Activated CD4-positive, alpha-beta T cell treated with anti-CD3 and anti-CD28 coated beads, Interleukin-2, Interleukin-4, amounts not matched to agents 100 ng/mL and 50 ng/mL, durations not matched to agents 16 hours and 8 hours (primary cell): ENCODE results near the gene GAS2.

Source experiments
- DNase-seq: peaks from one replicate; pipeline ENCODE4 v3.0.0-alpha.2; 2020; ENCODE audit warnings: low spot score

Gene GAS2

DNA sequence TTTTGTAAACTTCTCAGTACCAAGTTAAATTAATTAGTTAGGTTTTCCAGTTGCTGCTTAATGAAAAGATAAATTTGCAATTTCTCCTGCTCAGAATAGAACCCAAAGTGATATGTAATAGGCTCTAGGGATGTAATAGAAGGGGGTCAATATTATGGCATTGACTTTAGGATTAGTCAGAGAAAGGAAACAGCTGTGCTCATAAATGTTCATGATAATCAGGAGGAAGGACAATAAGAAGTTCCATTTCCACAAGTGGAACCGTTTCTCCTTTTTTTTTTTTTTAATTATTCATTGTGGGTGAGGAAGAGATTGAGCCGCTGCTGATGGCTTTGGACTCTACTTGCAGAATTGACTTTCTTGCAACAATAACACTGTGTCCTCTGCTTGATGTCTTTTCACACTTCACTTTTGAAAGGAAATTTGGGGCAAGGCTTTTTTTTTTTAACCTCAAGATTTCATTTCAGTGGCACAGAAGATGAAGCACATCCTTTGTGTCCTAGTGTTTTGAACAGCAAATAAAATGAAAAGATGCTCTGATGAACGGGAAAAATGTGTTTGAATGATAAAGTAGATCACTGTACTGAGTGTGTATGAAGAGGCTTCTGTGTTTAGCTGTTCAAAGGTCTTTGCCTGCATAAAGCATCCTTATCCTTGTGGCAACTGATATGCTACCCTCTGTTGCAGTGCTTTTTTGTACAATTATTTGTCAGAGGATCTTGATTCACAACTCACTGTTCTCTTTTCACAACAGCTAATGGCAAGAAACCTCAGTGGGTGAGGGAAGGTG, 62.4 kb downstream of the GAS2 start:
- no peak for DNase-seq

DNA sequence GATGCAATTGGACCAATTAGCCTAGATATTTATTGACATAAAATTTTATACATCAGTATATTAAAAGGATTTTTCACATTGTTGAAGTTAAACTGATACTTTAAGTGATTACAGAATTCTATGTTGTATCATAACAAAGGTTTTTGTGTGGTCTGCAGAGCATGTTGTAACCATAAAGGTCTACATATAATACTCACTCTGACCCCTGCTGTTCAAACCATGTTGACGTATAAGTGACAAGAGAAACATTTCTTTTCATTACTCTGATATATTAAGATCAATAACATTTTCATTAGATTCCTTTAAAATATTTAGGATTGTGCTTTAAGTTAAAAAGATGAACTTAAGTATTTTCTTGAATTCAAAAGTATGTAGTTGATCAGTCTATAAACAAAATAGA, 63.9 kb downstream of the GAS2 start:
- no peak for DNase-seq

DNA sequence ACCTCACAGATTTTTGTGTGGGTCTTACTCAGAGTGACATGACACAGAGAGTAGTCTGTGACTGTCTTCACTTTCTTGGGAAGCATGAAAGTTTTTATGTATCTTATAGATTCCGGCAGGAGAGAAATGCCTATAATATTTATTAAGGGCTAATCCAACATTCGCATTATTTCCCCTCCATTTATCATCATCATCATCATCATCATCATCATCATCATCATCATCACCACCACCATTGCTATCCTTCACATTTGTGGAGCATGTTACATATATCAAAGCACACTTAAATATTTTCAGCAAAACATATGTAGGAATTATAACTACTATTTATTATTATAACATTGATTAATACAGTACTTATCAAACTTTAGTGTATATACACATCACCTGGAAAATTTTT, 66.2 kb downstream of the GAS2 start:
- DNase-seq, result no peak

DNA sequence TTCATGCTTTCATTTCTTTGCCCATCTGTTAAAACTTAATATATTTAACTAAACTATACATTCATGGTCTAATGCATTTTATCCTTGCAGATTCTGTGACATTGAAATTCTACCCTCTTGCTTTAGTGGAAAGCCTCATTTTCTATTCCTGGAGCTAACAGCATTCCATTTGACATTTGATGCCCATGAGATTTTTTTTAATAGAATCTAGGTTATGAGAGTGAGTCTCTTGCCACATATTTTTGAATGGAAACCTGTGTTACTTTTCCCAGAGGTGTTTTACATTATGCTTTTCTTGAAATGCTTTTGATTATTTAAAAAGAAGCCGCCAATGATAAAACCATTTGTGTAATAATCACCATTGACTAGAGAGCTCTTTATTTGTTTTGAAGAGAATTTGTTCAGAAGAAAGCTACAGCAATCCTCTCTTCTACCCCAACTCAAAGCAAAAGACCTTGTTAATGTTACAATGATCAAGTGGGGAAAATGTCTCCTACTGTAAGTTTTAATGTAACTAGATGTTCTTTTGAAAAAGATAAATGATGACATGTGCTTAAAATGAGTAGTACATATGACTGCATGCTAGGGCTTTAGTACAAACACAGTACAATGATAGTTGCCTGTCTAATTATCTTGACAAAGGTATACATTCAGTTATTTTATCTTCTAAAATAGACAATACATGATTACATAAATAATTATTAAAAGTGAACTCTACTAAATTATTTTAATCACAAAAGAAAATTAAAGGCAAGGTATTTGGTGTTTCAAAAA, 67.3 kb downstream of the GAS2 start:
- DNase-seq, result no peak

DNA sequence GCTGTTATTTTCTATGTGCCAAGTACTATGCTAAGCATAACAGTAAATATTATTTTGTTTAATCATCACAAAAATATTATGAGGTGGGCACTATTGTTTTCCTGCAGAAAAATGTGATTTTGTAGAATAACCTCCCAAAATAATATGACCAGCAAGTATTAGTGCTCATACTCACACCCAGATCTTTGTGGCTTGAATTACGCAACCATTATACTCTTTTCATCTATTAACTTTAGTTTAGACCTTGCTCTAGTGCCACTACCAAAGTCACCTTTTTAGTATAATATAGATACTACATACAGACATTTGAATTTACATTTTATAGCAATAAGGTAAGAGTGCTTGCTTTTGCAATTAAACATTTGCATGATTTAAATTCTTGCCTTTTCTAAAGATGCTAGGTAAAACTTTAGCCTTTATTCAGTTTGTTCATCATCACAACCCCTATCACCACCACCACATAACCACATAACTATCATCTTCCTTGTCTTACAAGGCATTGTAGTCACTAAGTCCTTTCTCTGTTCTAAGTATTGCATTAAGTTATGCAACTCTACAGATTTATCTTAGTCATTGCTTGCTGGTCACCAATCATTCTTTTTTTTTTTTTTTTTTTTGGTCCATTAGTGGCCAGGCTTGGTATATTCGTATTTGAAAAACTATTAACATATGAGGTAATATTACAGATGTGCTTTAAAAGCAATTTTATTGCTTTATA, 68.4 kb downstream of the GAS2 start:
- DNase-seq, result no peak

DNA sequence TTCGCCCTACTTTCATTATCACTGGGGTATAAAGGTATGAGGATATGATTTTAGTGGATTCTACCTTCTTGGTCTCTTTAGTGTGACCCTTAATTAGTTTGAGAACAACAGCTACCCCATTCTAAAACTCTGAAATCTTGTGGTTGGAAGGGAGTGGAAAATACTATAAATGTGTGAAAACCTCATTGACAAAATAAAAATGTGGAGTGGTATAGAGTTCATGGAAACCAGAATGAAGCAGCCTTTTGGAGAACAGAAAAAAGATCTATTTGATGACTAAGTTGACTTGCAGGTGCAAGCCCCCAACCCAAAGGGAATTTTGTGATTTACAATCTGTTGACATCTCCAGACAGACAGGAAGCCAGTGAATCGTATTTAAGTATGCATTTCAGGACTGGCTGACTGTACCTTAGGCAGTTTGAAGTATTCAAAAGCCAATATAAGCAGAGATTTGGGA, 75.8 kb downstream of the GAS2 start:
- DNase-seq, result no peak

DNA sequence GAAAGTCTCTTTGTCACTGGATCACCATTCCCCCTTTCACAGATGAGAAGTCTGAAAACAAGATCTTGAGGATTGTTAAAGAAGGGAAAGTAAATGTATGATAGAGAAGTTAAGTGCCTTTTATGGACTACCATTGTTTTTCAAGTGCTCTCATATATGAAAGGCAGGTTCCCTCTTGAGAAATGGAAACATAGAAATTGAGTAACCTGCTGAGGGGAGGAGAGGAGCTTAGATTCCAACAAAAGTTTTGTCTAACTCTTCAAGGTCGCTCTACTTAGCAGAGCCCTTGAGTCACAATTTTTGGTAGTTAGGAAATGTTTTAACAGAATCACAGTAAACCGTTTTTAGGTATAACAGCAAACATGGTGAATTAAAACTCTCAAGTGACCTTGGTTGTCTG, 83.1 kb downstream of the GAS2 start:
- no peak for DNase-seq

DNA sequence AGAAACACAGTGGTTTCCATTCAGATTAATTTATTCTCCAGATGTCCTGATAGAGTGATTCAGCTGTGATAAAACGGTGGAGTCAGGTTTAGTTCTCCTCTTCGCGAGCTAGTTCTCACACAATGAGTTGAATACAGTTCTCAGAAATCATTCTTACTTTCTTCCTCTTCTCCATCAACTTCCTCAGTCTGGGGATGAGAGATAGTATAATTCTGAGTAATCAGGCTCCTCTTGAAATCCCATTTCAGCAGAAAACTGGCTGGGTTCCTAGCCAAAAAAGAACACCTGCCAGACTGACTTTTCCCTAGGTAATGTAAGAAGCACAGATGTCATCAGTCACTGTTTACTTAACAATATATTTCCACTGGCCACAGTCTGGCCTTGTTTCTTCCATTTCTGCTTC, 86.5 kb downstream of the GAS2 start:
- no peak for DNase-seq

DNA sequence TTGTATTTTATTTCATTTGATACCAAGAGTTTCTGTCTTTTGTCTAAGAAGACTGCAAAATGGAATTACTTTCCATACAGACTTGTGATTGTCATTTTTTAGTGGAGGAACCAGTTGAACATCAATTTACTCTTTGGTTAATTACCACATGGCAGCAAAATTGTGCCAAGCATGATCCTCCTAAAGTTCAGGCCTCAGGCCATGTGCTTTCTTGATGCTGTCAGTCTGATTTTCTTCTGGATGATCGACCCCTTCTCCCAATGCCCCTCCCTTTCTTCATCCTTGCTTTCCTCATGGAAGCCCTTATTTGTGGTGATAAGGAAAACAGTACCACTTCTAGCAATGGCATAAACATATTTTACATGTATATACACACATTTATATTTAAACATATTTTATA, 87.0 kb downstream of the GAS2 start:
- no peak for DNase-seq

DNA sequence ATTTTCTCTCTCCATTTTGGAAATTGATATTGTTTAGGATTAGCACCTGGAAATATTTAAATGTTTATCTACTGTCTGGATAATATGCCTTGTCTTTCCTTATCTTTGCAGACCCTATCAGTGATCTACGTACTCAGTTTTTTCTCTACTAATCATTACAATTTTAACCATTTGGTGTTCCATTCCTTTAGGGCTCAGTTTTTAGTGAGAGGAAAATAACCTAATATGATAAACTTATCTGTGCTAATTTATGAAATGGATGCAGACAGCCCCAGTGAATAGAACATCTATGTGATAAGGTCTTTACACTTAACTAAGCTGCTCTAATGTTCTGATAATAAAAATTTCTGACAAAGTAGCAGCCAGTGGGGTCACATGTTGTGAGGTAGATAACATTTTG, 94.7 kb downstream of the GAS2 start:
- DNase-seq, result no peak

DNA sequence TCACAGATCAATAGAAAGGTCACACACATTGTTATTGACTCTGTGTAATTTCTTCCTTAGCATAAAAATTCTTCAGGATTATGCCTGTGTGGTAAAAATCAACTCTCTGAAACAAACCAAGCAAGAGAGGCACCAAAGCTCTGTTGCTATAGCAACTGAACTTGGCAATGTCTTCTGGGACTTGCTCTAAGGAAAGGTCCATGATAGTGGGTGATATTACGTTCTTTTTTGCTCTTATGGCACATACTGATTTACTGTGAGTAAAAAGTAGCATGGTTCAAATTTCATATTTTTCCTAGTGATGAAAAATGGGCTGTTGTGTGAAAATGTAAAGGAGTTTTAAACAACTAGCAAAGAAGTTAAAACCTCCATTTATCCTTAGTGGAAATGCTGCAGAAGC, 96.8 kb downstream of the GAS2 start:
- no peak for DNase-seq

DNA sequence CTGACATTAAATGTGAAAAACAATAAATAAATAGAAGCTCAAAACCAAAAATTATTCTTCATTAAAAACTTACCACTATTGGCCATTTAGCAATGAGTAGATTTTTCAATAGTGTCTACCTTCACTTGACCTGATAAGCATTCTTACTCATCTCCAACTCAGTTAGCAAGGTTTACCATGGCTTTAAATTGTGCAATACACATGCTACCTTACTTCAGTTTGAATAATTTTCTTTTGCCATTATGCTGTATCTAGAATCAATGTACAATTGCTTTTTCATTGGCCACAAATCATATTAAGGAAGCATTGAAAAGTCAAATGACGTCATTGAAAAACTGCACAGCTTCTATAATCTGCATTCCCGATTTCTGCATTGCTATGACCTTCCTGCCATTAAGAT, 98.3 kb downstream of the GAS2 start:
- DNase-seq, result no peak

DNA sequence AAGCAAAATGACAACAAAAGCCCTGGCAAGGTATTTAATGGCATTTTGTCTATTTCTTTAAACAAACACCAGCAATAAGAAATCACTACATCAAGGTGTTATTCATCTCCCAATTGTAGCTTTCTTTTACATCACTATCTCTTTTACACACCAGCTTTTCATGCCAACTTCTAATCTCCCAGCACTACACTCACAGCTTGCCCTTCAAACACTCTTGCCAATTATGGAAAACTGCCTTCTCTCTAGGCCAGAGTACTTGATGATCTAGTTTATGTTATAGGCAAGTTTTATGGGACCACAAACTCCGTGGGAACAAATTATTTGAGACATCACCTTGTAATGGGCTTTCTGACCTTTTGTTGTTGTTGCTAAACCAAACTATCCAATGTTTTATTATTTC, 101.9 kb downstream of the GAS2 start:
- DNase-seq, result no peak

DNA sequence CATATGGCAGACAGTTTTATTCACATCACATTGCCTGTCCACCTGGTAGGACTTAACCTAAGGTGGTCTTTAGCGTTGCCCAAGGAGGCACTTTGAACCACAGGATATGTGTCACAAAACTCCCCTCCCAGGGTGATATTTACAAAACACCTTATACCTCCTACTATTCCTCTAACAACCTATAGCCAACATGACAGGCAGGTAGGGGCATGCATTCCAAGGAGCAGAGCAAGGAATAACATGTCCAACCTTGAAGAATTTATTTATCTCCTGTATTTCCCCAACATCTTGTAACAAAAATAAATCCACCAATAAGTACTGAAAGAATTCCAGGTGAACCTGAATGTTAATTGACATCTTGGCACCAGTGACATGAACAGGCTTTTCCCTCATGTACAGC, 102.7 kb downstream of the GAS2 start:
- DNase-seq, result no peak

DNA sequence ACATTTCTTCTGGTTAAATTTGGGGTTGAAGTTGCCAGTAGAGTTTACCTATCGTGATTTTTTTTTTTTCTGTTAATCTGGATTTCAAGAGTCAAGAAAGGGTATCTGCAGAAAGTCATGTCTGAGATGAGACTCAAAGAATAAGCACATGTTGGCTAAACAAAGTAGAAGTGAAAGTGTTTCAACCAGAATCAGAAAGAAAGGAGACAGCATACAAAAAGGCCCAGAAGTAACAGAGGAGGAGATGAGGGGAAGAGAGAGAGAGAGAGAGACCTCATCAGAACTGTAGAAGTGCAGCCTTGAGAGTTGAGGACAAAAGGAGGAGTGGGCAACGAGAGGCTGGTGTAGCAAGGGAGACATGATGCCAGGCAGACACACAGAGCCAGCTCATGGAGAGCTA, 108.3 kb downstream of the GAS2 start:
- DNase-seq, result no peak

DNA sequence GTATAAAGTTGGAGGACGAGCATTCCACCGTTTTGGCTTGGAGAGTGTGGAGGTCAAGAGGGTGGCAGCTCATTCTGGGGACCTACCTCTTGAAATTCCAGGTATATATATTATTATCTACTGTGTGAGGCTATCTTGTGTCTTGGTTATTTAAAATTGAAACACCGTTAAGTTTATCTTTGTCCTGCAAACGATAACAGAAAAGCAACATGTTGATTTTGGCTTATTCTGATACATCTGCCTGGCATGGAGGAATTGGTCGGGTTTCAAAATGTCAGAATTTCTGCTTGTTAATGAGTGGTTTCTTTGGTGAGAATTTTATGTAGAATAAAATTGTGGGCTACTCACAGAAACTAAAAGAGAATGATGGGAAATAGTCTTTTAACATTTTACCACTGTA, 108.8 kb downstream of the GAS2 start:
- DNase-seq, result no peak

DNA sequence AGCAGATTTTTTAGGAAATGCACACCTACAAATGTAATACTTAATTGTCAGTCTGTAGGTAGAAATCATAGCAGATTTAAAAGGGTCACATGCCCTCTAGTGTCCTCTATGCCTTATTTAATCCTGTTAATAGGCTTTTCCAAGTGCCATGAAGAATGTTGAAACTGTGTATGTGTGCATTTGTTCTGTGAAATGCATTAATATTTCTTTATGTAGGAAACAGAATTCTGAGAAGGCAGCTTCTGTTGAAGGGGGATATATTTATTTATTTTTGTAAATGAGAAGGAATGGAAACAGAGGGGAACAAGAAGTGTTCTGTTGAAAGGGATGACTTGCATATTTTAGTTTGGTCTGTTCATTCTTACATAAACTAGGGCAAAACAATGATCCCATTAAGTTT, 112.2 kb downstream of the GAS2 start:
- DNase-seq, result no peak

DNA sequence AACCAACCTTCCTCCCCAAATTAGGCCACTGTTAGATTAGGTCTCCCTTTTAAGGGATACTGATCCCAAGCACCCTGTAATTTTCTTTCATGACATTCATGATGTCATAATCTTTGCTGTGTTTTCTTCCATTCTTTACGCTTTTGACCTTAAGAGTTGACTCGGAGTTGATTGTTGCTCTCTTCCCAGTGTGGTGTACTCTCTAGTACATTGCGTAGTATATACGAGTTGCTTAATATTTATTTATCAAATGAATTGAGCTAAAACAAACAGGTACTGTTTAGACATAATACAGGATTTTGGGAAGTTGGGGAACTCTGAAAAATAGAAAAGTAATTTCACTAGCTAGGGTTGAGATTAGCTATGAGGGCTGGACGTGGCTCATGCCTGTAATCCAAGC, 113.4 kb downstream of the GAS2 start:
- no peak for DNase-seq

DNA sequence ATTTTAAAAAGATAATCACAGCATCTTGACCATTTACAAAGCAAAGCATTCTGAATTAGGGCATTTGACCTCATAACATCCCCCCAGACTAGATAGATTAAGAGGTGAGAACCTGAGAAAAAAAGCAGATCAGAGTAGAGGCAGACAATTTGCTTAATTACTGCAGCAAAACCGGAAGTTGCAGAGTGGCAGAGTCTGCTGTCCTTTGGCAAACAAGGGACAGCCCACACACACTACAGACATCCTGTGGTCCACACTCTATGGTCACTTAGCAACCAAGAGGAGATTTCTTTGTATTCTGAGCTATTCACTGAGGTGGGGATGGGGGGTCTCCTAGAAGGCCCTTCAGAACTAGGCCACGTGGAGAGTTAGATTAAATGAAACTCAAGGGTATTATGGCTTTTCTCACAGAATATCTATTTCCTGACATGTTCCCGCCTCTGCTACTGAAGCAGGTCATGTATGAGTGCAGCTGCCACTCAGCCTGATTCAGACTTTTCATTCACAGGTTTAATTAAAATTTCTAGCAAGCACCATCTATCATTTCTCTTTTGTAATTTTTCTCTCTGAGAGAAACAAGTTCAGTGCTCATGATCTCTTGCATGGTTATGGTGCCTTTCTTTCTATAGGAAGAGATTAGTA, 114.7 kb downstream of the GAS2 start:
- DNase-seq, result no peak

DNA sequence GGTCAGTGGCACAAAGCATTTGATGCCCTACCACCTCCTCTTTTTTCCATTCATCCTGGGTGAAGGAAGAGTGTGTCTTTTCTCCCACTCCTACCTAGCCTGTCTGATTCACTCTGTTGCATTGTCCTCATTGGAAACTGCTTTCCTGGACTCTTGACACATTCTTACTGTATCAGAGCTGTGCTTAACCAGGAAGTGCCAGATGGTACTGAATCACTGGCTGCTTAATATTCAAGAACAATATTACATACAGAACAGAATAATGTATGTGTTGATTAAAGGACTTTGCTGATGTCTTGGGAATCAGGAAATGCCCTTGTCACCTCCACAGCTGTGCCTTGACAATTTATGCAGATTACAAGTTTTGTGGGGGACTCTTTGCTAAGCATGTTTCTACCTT, 118.8 kb downstream of the GAS2 start:
- DNase-seq, result no peak

DNA sequence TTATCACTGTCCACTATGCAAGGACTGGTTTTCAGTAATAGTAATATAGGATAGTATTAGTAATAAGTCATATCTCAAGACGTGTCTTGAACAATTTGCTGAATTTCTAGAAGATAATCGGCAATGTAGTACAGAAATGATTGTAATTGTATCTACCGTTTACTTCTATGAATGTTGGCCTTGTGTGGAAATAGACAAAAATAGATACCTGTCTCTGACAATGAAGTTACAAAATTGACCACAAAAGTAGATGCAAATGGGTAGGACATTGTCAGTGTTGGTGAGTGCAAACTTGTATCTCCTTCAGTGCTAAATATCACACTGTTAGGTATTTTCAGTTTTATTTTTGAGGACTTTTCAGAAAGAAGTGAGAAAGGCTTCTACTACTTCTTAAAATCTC, 120.1 kb downstream of the GAS2 start:
- DNase-seq, result no peak

DNA sequence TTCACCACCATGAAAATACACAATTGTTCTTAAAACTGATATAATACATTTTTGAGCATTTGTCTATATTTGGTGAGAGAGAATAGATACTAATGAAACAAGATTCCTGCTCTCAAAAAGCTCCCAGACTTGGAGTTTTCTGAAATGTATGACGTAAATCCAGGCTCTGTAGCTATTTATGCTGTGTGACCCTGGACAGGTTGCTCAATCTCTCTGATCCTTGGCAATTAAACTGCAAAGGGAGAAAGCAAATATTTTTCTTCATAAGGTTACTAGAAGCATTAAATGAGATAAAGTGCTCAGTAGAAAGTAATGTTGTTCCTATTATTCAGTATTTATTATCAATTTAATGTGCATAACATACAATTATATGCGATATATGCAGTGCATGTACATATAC, 120.6 kb downstream of the GAS2 start:
- no peak for DNase-seq
